Aorta (tissue), 5 donors: ENCODE data around the gene NCAPG. TPM values are rescaled to one million over a fixed set of nuclear protein-coding genes. Genes with fewer than 3 reads are reported as not detected.

Experiments used
- ATAC-seq: fragments of 200-7000 bp; cut with Tn5 transposase; one replicate; pipeline ENCODE4 v1.9.1; 2022; ENCODE audit warnings: moderate library complexity; ENCODE audit not compliant: low FRiP score
- DNase-seq, 2 donors: peaks; one replicate each; pipeline ENCODE4 v3.0.0-alpha.2; 2020
- H3K27ac ChIP-seq, 2 donors: one replicate each; pipeline ENCODE4 v1.5.1; 2013; ENCODE audit warnings: low read length in 2 of 2, mild to moderate bottlenecking in 2 of 2, moderate library complexity in 2 of 2, control low read depth in 1 of 2, inconsistent platforms in 1 of 2, low read depth in 1 of 2
- H3K27me3 ChIP-seq, 2 donors: one replicate each; pipeline ENCODE4 v1.6.1; 2013; ENCODE audit warnings: control low read depth in 1 of 2, low read length in 1 of 2, mild to moderate bottlenecking in 1 of 2, moderate library complexity in 1 of 2; ENCODE audit not compliant: insufficient read depth in 2 of 2, control insufficient read depth in 1 of 2
- H3K36me3 ChIP-seq, 2 donors: one replicate each; pipeline ENCODE4 v1.6.1; 2013; ENCODE audit warnings: control low read depth in 1 of 2, low read length in 1 of 2, mild to moderate bottlenecking in 1 of 2; ENCODE audit not compliant: insufficient read depth in 2 of 2, control insufficient read depth in 1 of 2
- H3K4me1 ChIP-seq, 2 donors: one replicate each; pipeline ENCODE4 v1.6.1; 2013; ENCODE audit warnings: low read length in 2 of 2, control low read depth in 1 of 2, mild to moderate bottlenecking in 1 of 2, moderate library complexity in 1 of 2; ENCODE audit not compliant: insufficient read depth in 2 of 2, control insufficient read depth in 1 of 2
- H3K4me3 ChIP-seq, 2 donors: one replicate each; pipeline ENCODE4 v1.5.1; 2013; ENCODE audit warnings: low read length in 2 of 2, control low read depth in 1 of 2, mild to moderate bottlenecking in 1 of 2
- H3K9me3 ChIP-seq: one replicate; pipeline ENCODE4 v1.6.1; 2013; ENCODE audit warnings: mild to moderate bottlenecking, low read length; ENCODE audit not compliant: control insufficient read depth
- WGBS, 2 donors: extraction: QIAGEN DNeasy Blood & Tissue Kit; methylation state at CpG; one replicate each; pipeline ENCODE4 v1.1.7; 2013; 5-methylcytosine and 5-hydroxymethylcytosine counted together
- intact Hi-C, 2 donors: fragments of 100-400 bp; cut with DNase I; formaldehyde crosslinking; loops; one replicate each; pipeline versions ENCODE4 v1.14.2 to v1.15.0; 2022
- polyA plus RNA-seq, 2 donors: library from polyadenylated mRNA; stranded (reverse); fragments of 200-250 nt; gene quantifications; one replicate each; pipeline ENCODE4 v1.2.3, GENCODE V29; 2013
- total RNA-seq, 2 donors: library from RNA; stranded (reverse); fragmentation: NEBNext Ultra II Directional; extraction: Animal tissue kit (Norgen Biotek cat#: 25700); gene quantifications; one replicate each; pipeline ENCODE4 v1.2.1, GENCODE V29; 2021
- donor health status: healthy with polysubstance abuse.
- donor health status: Bipolar disorder and iron deficiency.
- donor health status: DM: no; HTN: no; CAD: no.
- donor health status: DM: no; HTN: no; CAD: no.
- donor health status: DM: yes; HTN: yes; CAD: no.

The NCAPG gene
- total and polyA plus RNA-seq, 4 donors: 0.78 to 1.8 TPM; not detected in 2

GRCh38 chr4:17877661-17878060, 66.9 kb downstream of the NCAPG start:
- Histone ChIP-seq H3K27me3 (no peaks in the 10 kb centered on the region), H3K36me3 (no peaks in the 10 kb centered on the region), H3K4me3 (no peak overlapping the region), H3K27ac (no peak overlapping the region), H3K4me1 (no peaks in the 10 kb centered on the region), H3K9me3 (no peaks in the 10 kb centered on the region)
- 82 to 85% methylated on average over 5 of the region's 5 CpGs for WGBS, 2 donors
- intact Hi-C loops: no loop called here
- ATAC-seq (no peak), DNase-seq (no peak)

- Histone ChIP-seq H3K27me3 (no peaks in the 10 kb centered on the region), H3K4me3 (no peak overlapping the region), H3K9me3 (no peaks in the 10 kb centered on the region), H3K36me3 (no peaks in the 10 kb centered on the region), H3K27ac (no peak overlapping the region), H3K4me1 (peaks cover 0 to 2% of the 10 kb centered on the region in 2 donors)
- no peak for DNase-seq
- WGBS, 2 donors: 83 to 85% methylated on average over 2 of the region's 2 CpGs
- intact Hi-C loops: no loop called here
- ATAC-seq: no peak
These were observed 73.3 kb downstream of the NCAPG start for GRCh38 chr4:17884063-17884462.

- Histone ChIP-seq H3K27me3 (no peaks in the 10 kb centered on the region), H3K27ac (no peak overlapping the region), H3K4me1 (peaks cover 0 to 2% of the 10 kb centered on the region in 2 donors), H3K4me3 (no peak overlapping the region), H3K9me3 (no peaks in the 10 kb centered on the region), H3K36me3 (no peaks in the 10 kb centered on the region)
- WGBS, 2 donors: 46 to 52% methylated on average over 2 of the region's 2 CpGs
- no peak for ATAC-seq
- DNase-seq: no peak
- intact Hi-C loops: no loop called here
These were observed 73.7 kb downstream of the NCAPG start for GRCh38 chr4:17884511-17884910.

- intact Hi-C loops: no loop called here
- no peak for ATAC-seq
- DNase-seq: no peak
- Histone ChIP-seq H3K4me3 (no peak overlapping the region), H3K27ac (no peak overlapping the region), H3K27me3 (no peaks in the 10 kb centered on the region), H3K4me1 (peaks cover 0 to 2% of the 10 kb centered on the region in 2 donors), H3K9me3 (no peaks in the 10 kb centered on the region), H3K36me3 (no peaks in the 10 kb centered on the region)
- WGBS, 2 donors: 95 to 97% methylated on average over 1 of the region's 1 CpG
These were observed 78.9 kb downstream of the NCAPG start for GRCh38 chr4:17889692-17890091.

DNA sequence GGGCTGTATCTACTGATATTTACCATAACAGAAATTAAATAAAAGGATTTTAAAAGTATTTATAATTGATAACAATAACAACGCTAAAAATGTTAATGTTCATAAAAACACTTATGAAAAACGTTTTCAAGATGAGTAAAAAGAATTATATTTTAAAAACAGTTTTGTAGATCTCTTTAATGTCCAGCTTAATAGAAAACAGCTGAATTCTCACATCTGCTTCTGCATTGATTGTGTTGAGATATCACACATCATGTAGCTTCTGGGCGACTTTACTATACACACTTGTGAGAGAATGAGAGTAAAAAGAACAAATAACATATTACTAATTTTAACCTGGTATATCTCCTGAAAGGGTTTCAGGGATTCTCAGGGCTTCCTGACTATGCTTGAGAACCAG, 83.6 kb downstream of the NCAPG start:
- Histone ChIP-seq H3K36me3 (no peaks in the 10 kb centered on the region), H3K27ac (no peak overlapping the region), H3K4me1 (no peaks in the 10 kb centered on the region), H3K9me3 (no peaks in the 10 kb centered on the region), H3K27me3 (no peaks in the 10 kb centered on the region), H3K4me3 (no peak overlapping the region)
- intact Hi-C loops: no loop called here
- no peak for DNase-seq
- WGBS, 2 donors: 79 to 83% methylated on average over 3 of the region's 3 CpGs
- ATAC-seq: no peak

Other genes with a start within 250 kb of the NCAPG start
- gene LAP3, start 233.8 kb upstream of the NCAPG start, total RNA-seq: 10 to 100 TPM; 65.4 to 93.4 TPM
- gene LAP3, start 233.8 kb upstream of the NCAPG start, polyA plus RNA-seq: 10 to 100 TPM; 36.9 to 39.8 TPM
- 10 to 100 TPM; 40.9 to 52.7 TPM for gene MED28, start 196.3 kb upstream of the NCAPG start, total RNA-seq
- gene MED28, start 196.3 kb upstream of the NCAPG start, polyA plus RNA-seq: 10 to 100 TPM; 10.2 to 12.8 TPM
- not detected for gene FAM184B, start 29.4 kb upstream of the NCAPG start, total RNA-seq
- under 1 TPM in 1 of 2 donors, not detected in 1; 0.05 TPM for gene FAM184B, start 29.4 kb upstream of the NCAPG start, polyA plus RNA-seq
- 10 to 100 TPM; 29.2 to 34.5 TPM for gene DCAF16, start 222 bp upstream of the NCAPG start, total RNA-seq
- 10 to 100 TPM in 1 of 2 donors, 1 to 10 TPM in 1; 4.5 to 13.4 TPM for gene DCAF16, start 222 bp upstream of the NCAPG start, polyA plus RNA-seq
- gene LCORL, start 210.8 kb downstream of the NCAPG start, total RNA-seq: 10 to 100 TPM in 1 of 2 donors, 1 to 10 TPM in 1; 7.9 to 14.7 TPM
- gene LCORL, start 210.8 kb downstream of the NCAPG start, polyA plus RNA-seq: 1 to 10 TPM; 1.7 to 2.9 TPM